K562 (cell line): ENCODE results near the gene NTSR1. TPM values are rescaled to one million over a fixed set of nuclear protein-coding genes. Genes with fewer than 3 reads are reported as not detected.
A peak's percentile ranks its signal among the peaks of the same experiment; 100 is the strongest.

Experiments used
- ATAC-seq: fragments of 200-7000 bp; cut with Tn5 transposase; 3 replicates; pipeline ENCODE4 v1.9.1; 2020; ENCODE audit warnings: moderate library complexity
- BruUV-seq: library from RNA; stranded (reverse); fragments of 400-500 nt; replicated peaks from 2 replicates; lab custom pipeline; 2021; lab: Mats Ljungman, UMichigan
- CTCF ChIA-PET: fragments of 300-600 bp; formaldehyde crosslinking; extraction: SDS; loops from one replicate; lab custom pipeline; 2021; ENCODE audit warnings: low intra/inter-chr PET ratio; lab: Yijun Ruan, JAX
- POLR2A ChIA-PET: fragments of 300-600, 350-650 bp; sonication (Branson Sonifier 250); formaldehyde crosslinking; extraction: SDS; loops from one replicate; lab custom pipeline; 2021; ENCODE audit warnings: antibody characterized with exemption, inconsistent platforms; lab: Yijun Ruan, JAX
- DNase-seq, 4 experiments: peaks; one replicate each; pipeline versions ENCODE4 v3.0.0 to v3.0.0-alpha.2; 2011 to 2018; ENCODE audit warnings: low spot score in 3 of 4, mixed read lengths in 3 of 4; ENCODE audit errors: extremely low read depth in 1 of 4
- FAIRE-seq: peaks from 2 replicates; lab custom pipeline; 2011; peaks lifted over from hg19 to GRCh38; lab: Jason Lieb, UNC
- H2AFZ ChIP-seq: 2 replicates; pipeline ENCODE4 v1.6.0; 2011; ENCODE audit warnings: low read depth, low read length, control low read depth, inconsistent platforms
- H3K27ac ChIP-seq: fragments of 200-600 bp; 3 replicates; pipeline ENCODE4 v1.8.0; 2011; ENCODE audit warnings: low read depth, mild to moderate bottlenecking, control low read depth, inconsistent platforms, low read length, moderate library complexity, mixed read lengths; ENCODE audit errors: extremely low read depth
- H3K27me3 ChIP-seq, 2 experiments: fragments of 300-600 bp in 1 of 2; 2 replicates in 1 of 2; 3 replicates in 1 of 2; pipeline versions ENCODE4 v1.6.0 to v1.8.0; 2011; ENCODE audit warnings: inconsistent platforms in 2 of 2, low read length in 2 of 2, mild to moderate bottlenecking in 1 of 2, mixed read lengths in 1 of 2, moderate library complexity in 1 of 2; ENCODE audit not compliant: control insufficient read depth in 2 of 2, insufficient read depth in 2 of 2
- H3K36me3 ChIP-seq: fragments of 300-600 bp; 3 replicates; pipeline ENCODE4 v1.8.0; 2011; ENCODE audit warnings: mild to moderate bottlenecking, low read length, inconsistent platforms; ENCODE audit not compliant: control insufficient read depth, insufficient read depth
- H3K4me1 ChIP-seq, 2 experiments: fragments of 200-600 bp in 1 of 2; replicated peaks in 1 of 2; 2 replicates in 1 of 2; 3 replicates in 1 of 2; pipeline versions ENCODE4 v1.5.1 to v1.8.0; 2011; ENCODE audit warnings: inconsistent platforms in 2 of 2, low read length in 2 of 2, mild to moderate bottlenecking in 1 of 2, mixed read lengths in 1 of 2, moderate library complexity in 1 of 2; ENCODE audit not compliant: control insufficient read depth in 2 of 2, insufficient read depth in 2 of 2
- H3K4me2 ChIP-seq: 2 replicates; pipeline ENCODE4 v1.6.1; 2011; ENCODE audit warnings: low read length, control low read depth, inconsistent platforms, mixed read lengths; ENCODE audit not compliant: insufficient read depth
- H3K4me3 ChIP-seq: fragments of 200-600 bp; sonication (generic), shearing (Covaris generic); 2 replicates; pipeline ENCODE4 v1.5.1; 2016; ENCODE audit warnings: control low read depth, inconsistent platforms
- H3K79me2 ChIP-seq: fragments of 200-600 bp; 3 replicates; pipeline ENCODE4 v1.8.0; 2011; ENCODE audit warnings: low read length, inconsistent platforms; ENCODE audit not compliant: control insufficient read depth, insufficient read depth
- H3K9ac ChIP-seq, 2 experiments: 2 replicates each; pipeline versions ENCODE4 v1.6.0 to v1.6.1; 2011; ENCODE audit warnings: low read depth in 2 of 2, low read length in 2 of 2, control low read depth in 1 of 2, inconsistent platforms in 1 of 2, mild to moderate bottlenecking in 1 of 2, mixed read lengths in 1 of 2; ENCODE audit not compliant: insufficient read depth in 1 of 2
- H3K9me1 ChIP-seq: one replicate; pipeline ENCODE4 v1.6.0; 2011; ENCODE audit warnings: inconsistent platforms, mild to moderate bottlenecking, low read length, moderate library complexity; ENCODE audit not compliant: control insufficient read depth, insufficient read depth
- H3K9me3 ChIP-seq: replicated peaks from 2 replicates; pipeline ENCODE4 v1.5.1; 2011; ENCODE audit warnings: low read depth, low read length, inconsistent platforms; ENCODE audit not compliant: control insufficient read depth, insufficient read depth
- H4K20me1 ChIP-seq: replicated peaks from 2 replicates; pipeline ENCODE4 v1.6.1; 2011; ENCODE audit warnings: low read length, inconsistent platforms, mixed read lengths; ENCODE audit not compliant: control insufficient read depth, insufficient read depth
- TFAP4 ChIP-seq: sonication (generic); formaldehyde crosslinking; IDR thresholded peaks from 2 replicates; pipeline ENCODE4 v1.8.0; 2022; ENCODE audit warnings: missing genetic modification reagents, mild to moderate bottlenecking, moderate library complexity, borderline replicate concordance
- ZBTB9 ChIP-seq: fragments of 450-650 bp; formaldehyde crosslinking; IDR thresholded peaks from 2 replicates; pipeline ENCODE4 v1.4.0; 2020; ENCODE audit warnings: mild to moderate bottlenecking, moderate library complexity
- WGBS: fragments of 100-300 bp; shearing (Covaris generic); methylation state at CpG from one replicate; pipeline ENCODE4 v1.1.6; 2016; ENCODE audit warnings: low coverage, mixed read lengths; ENCODE audit not compliant: insufficient coverage; ENCODE audit errors: missing lambda C conversion rate; 5-methylcytosine and 5-hydroxymethylcytosine counted together
- in situ Hi-C: fragments of 300-500 bp; cut with MboI; formaldehyde crosslinking; loops from 4 replicates; pipeline ENCODE4 v1.15.0; 2018; ENCODE audit warnings: inconsistent platforms, mixed read lengths
- intact Hi-C: fragments of 100-400 bp; cut with micrococcal nuclease; formaldehyde crosslinking; loops from 2 replicates; pipeline ENCODE4 v1.14.2; 2022
- polyA plus RNA-seq, 8 experiments: library from polyadenylated mRNA; depleted of rRNA in 4 of 8; stranded (reverse) in 5 of 8; unstranded in 3 of 8; fragments of >200 nt; fragmentation: Nextera tagmentation in 2 of 8; fragmentation: Illumina TruSeq in 1 of 8; extraction: Ambion mirVana in 2 of 8; extraction: Trizol in 1 of 8; gene quantifications; 2 replicates each; pipeline versions ENCODE4 v1.2.1 to v1.2.3, GENCODE V29; 2011 to 2014; ENCODE audit warnings: inconsistent platforms in 1 of 8, missing spikeins in 1 of 8
- total RNA-seq, 7 experiments: library from RNA; depleted of rRNA in 6 of 7; stranded (reverse); fragments of >200 nt in 6 of 7; fragmentation: Illumina TruSeq in 2 of 7; extraction: Trizol in 2 of 7; gene quantifications; 2 replicates each; pipeline versions ENCODE4 v1.2.1 to v1.2.3, GENCODE V29; 2011 to 2021; ENCODE audit warnings: low replicate concordance in 1 of 7

The NTSR1 gene
- total and polyA plus RNA-seq, 9 of the 15 experiments (the other 6 are each of a cell fraction or from before 2014, with no cell fraction given) = 0.04 to 0.40 (median 0.13) TPM; not detected in 3

- TF ChIP-seq TFAP4 (CRISPR knock-in tag) = 0 out of 2 replicates have a peak, but pooled peaks have one; percentile 21
- TF ChIP-seq, all 486 proteins: peak for 5
These were observed 26.7 kb downstream of the NTSR1 start (continued) for GRCh38 chr20:62735331-62735821.

- no TSS peak for BruUV-seq
- 46% methylated on average over 8 of the region's 8 CpGs for WGBS
- no peak overlapping the region for H3K27ac ChIP-seq
- peaks cover 30 to 32% of the 10 kb centered on the region in 2 experiments; a peak in 4 of 5 replicates for H3K27me3 ChIP-seq
- no peaks in the 10 kb centered on the region for H4K20me1 ChIP-seq
- H3K36me3 ChIP-seq = no peaks in the 10 kb centered on the region
- no peaks in the 10 kb centered on the region for H3K79me2 ChIP-seq
- H3K4me2 ChIP-seq = no peak overlapping the region
- TF ChIP-seq ZBTB9 (CRISPR knock-in tag) = no peak
- TF ChIP-seq, all 486 proteins: peak for 0
- Histone ChIP-seq H3K4me1 (peaks cover 21 to 56% of the 10 kb centered on the region in 2 experiments), H3K9ac (no peak overlapping the region; a peak in 1 of 4 replicates), H3K9me1 (no peaks in the 10 kb centered on the region), H3K4me3 (no peak overlapping the region), H3K9me3 (no peaks in the 10 kb centered on the region), H2AFZ (no peak overlapping the region)
- in situ Hi-C loops (no loop called here), intact Hi-C loops (no loop called here)
- FAIRE-seq = no peak
- ChIA-PET CTCF (no interaction called here), POLR2A (no interaction called here)
- no peak for ATAC-seq
- no peak for DNase-seq
These were observed 27.4 kb downstream of the NTSR1 start for GRCh38 chr20:62736026-62736406.
